Gastroesophageal sphincter (tissue), 4 donors: Measurements from ENCODE around the gene UTS2B. TPM values are rescaled to one million over a fixed set of nuclear protein-coding genes. Genes with fewer than 3 reads are reported as not detected.

Experiments used
- ATAC-seq: fragments of 150-250 bp; one replicate; pipeline ENCODE4 v1.9.1; 2016; ENCODE audit warnings: mild to moderate bottlenecking, moderate library complexity
- H3K27ac ChIP-seq, 4 donors: fragments of 200-600 bp; sonication (generic) in 3 of 4; 1 replicate in 3 of 4; 2 replicates in 1 of 4; pipeline ENCODE4 v1.5.1; 2016 to 2019
- H3K27me3 ChIP-seq: fragments of 200-600 bp; sonication (generic); one replicate; pipeline ENCODE4 v1.5.1; 2019
- H3K36me3 ChIP-seq, 2 donors: fragments of 200-600 bp; sonication (generic); one replicate each; pipeline ENCODE4 v1.5.1; 2019; ENCODE audit warnings: control low read depth in 1 of 2
- H3K4me1 ChIP-seq, 3 donors: fragments of 200-600 bp; sonication (generic); 1 replicate in 2 of 3; 2 replicates in 1 of 3; pipeline ENCODE4 v1.5.1; 2016 to 2019; ENCODE audit warnings: control low read depth in 2 of 3
- H3K4me3 ChIP-seq, 2 donors: fragments of 200-600 bp; sonication (generic); one replicate each; pipeline ENCODE4 v1.5.1; 2019; ENCODE audit warnings: mild to moderate bottlenecking in 1 of 2, moderate library complexity in 1 of 2
- H3K9me3 ChIP-seq, 3 donors: fragments of 200-600 bp; sonication (generic); one replicate each; pipeline ENCODE4 v1.5.1; 2017 to 2019; ENCODE audit warnings: control low read depth in 2 of 3
- CTCF ChIP-seq, 4 experiments: fragments of 200-600 bp in 2 of 4; fragments of 450-650 bp in 2 of 4; sonication (generic) in 1 of 4; IDR thresholded peaks; one replicate each; pipeline ENCODE4 v1.5.1; 2017 to 2019; ENCODE audit warnings: antibody characterized with exemption in 4 of 4, mild to moderate bottlenecking in 2 of 4, moderate library complexity in 2 of 4
- EP300 ChIP-seq: sonication (generic); formaldehyde crosslinking; IDR thresholded peaks from one replicate; pipeline ENCODE4 v1.6.1; 2017; ENCODE audit warnings: antibody characterized with exemption, mild to moderate bottlenecking
- POLR2A ChIP-seq, 2 donors: fragments of 450-650 bp; IDR thresholded peaks; one replicate each; pipeline ENCODE4 v1.6.1; 2017; ENCODE audit warnings: antibody characterized with exemption in 2 of 2, mild to moderate bottlenecking in 2 of 2, moderate library complexity in 1 of 2
- POLR2AphosphoS5 ChIP-seq: sonication (generic); formaldehyde crosslinking; IDR thresholded peaks from one replicate; pipeline ENCODE4 v1.6.1; 2017; ENCODE audit warnings: antibody characterized with exemption
- WGBS, 2 donors: methylation state at CpG; one replicate each; pipeline ENCODE4 v1.1.5; 2018; ENCODE audit warnings: low coverage in 1 of 2; 5-methylcytosine and 5-hydroxymethylcytosine counted together
- total RNA-seq, 4 donors: library from RNA; depleted of rRNA; stranded (reverse); fragments of >200 nt; gene quantifications; one replicate each; pipeline ENCODE4 v1.1.0, GENCODE V29; 2016

UTS2B gene
- total RNA-seq, 4 donors from 2014 or later = 0.20 TPM; not detected in 3

GRCh38 chr3:191327526-191327925 lies 2.8 kb downstream of the UTS2B start:
- H3K9me3 ChIP-seq = no peaks in the 10 kb centered on the region
- H3K4me1 ChIP-seq = peaks cover 5 to 39% (median 16%) of the 10 kb centered on the region in 3 donors
- no peak for ATAC-seq
- WGBS, 2 donors = 17 to 73% methylated on average over 1 to 2 of the region's 2 CpGs
- H3K27me3 ChIP-seq = no peaks in the 10 kb centered on the region
- no peak overlapping the region for H3K4me3 ChIP-seq
- no peak for TF ChIP-seq POLR2AphosphoS5
- no peak for TF ChIP-seq EP300
- TF ChIP-seq POLR2A (IDR thresholded peaks at IDR 0.05) = no peak
- no peak for TF ChIP-seq CTCF (IDR thresholded peaks at IDR 0.05)
- no peaks in the 10 kb centered on the region for H3K36me3 ChIP-seq
- H3K27ac ChIP-seq = no peak overlapping the region

- Histone ChIP-seq H3K36me3 (no peaks in the 10 kb centered on the region), H3K27me3 (no peaks in the 10 kb centered on the region), H3K9me3 (no peaks in the 10 kb centered on the region), H3K4me3 (no peak overlapping the region), H3K4me1 (peaks cover 0 to 17% (median 5%) of the 10 kb centered on the region in 3 donors), H3K27ac (no peak overlapping the region)
- WGBS, 2 donors = 88 to 90% methylated on average over 2 of the region's 2 CpGs
- ATAC-seq = no peak
- TF ChIP-seq POLR2AphosphoS5 (no peak), CTCF (IDR thresholded peaks at IDR 0.05) (no peak), EP300 (no peak), POLR2A (IDR thresholded peaks at IDR 0.05) (no peak)
These were observed 5.4 kb downstream of the UTS2B start for GRCh38 chr3:191324936-191325335.

- no peak for TF ChIP-seq POLR2A (IDR thresholded peaks at IDR 0.05)
- TF ChIP-seq CTCF (IDR thresholded peaks at IDR 0.05) = no peak
- TF ChIP-seq EP300 = no peak
- TF ChIP-seq POLR2AphosphoS5 = no peak
- Histone ChIP-seq H3K27ac (no peak overlapping the region), H3K4me1 (no peaks in the 10 kb centered on the region), H3K4me3 (no peak overlapping the region), H3K36me3 (no peaks in the 10 kb centered on the region), H3K9me3 (no peaks in the 10 kb centered on the region), H3K27me3 (no peaks in the 10 kb centered on the region)
- WGBS, 2 donors = 85 to 94% methylated on average over 4 of the region's 4 CpGs
- ATAC-seq = no peak
These were observed 9.1 kb downstream of the UTS2B start for GRCh38 chr3:191321019-191321767.

GRCh38 chr3:191320316-191320715 lies 10.0 kb downstream of the UTS2B start:
- no peaks in the 10 kb centered on the region for H3K4me1 ChIP-seq
- 82 to 89% methylated on average over 4 to 5 of the region's 5 CpGs for WGBS, 2 donors
- no peak overlapping the region for H3K4me3 ChIP-seq
- no peak overlapping the region for H3K27ac ChIP-seq
- TF ChIP-seq POLR2AphosphoS5 (no peak), POLR2A (IDR thresholded peaks at IDR 0.05) (no peak), CTCF (IDR thresholded peaks at IDR 0.05) (no peak), EP300 (no peak)
- no peaks in the 10 kb centered on the region for H3K36me3 ChIP-seq
- no peaks in the 10 kb centered on the region for H3K27me3 ChIP-seq
- no peaks in the 10 kb centered on the region for H3K9me3 ChIP-seq
- ATAC-seq = no peak
